ENCODE results near the gene POLE4.

POLE4 gene

DNA sequence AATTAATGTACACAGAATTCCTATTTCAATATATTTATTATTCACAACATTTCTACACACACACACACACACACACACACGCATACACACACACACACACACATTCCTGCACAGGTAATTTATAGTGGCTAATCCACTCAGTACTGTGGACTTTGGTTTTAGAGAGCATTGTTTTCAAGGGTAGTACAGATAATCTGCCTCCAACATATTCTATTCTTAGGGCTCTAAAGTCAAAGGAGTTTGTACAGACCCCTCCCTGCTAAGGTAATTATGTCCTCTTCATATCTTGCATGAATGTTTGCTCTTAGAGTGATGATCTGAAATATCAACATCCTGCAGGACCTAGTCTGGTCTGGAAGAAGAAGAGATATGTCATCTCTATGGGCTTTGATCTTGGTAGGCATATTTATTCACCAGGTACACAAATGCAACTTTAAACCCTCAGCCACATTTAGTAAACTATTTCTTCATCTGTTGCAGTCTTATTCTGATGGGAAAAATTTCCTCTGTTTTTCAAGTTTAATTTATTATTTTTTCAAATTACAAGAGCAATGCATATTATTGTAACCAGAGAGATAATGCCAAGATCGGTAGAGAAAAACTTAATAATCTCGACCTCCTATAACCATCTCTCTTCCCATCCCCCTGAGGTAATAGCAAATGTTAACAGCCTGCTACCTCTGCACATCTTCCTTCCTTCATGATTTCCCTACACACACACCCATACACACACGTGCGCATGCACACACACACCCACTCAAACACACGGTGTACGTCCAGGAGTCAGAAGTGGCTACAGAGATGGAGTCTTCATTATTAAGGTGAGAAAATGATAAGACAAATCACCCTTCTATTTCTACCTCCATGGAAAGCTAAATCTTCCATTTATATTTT, 18.3 kb upstream of the POLE4 start:
- DNase-seq (ENCODE audit: low read depth in 3 of 3, low spot score in 1 of 3): no peak

DNA sequence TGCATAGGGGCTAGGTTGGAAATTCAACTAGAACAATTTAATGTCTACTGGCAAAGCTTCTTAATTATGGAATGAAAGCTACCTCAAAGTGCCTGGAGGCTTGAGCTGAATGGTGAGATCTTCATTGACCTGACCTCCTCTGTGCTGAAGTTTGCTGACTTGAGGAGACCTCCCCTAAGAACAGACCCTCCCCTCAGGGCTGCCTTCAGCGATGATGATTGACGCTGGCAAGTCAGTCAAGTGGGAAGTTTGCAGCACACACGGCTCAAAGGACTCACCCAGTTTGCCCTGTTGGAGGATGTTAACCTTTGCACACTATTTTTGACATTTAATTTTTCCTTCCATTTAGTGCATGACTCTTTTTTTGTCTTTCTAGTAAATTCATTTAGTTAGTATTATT, 17.2 kb upstream of the POLE4 start:
- DNase-seq (ENCODE audit: low read depth in 3 of 3, low spot score in 1 of 3): no peak

DNA sequence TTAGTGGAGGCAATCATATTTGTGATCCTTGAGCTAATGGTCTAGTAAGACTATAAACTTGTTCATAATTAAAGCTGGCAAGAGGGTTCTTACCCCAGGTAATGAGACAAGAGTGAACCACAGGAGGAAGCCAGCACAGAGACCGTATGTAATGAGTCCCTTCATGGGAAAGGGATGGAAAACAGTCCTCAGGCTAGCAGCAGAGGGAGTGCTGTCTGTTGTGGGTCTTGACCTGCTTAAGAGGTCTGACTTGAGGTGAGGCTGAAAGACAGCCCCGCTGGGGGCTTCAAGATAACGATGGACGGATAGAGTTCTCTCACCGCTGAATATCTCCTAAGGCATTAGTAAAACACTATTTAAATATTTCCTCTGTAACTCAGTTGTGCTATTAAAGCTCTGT, 16.2 kb upstream of the POLE4 start:
- no peak for DNase-seq (ENCODE audit: low read depth in 3 of 3, low spot score in 1 of 3)

DNA sequence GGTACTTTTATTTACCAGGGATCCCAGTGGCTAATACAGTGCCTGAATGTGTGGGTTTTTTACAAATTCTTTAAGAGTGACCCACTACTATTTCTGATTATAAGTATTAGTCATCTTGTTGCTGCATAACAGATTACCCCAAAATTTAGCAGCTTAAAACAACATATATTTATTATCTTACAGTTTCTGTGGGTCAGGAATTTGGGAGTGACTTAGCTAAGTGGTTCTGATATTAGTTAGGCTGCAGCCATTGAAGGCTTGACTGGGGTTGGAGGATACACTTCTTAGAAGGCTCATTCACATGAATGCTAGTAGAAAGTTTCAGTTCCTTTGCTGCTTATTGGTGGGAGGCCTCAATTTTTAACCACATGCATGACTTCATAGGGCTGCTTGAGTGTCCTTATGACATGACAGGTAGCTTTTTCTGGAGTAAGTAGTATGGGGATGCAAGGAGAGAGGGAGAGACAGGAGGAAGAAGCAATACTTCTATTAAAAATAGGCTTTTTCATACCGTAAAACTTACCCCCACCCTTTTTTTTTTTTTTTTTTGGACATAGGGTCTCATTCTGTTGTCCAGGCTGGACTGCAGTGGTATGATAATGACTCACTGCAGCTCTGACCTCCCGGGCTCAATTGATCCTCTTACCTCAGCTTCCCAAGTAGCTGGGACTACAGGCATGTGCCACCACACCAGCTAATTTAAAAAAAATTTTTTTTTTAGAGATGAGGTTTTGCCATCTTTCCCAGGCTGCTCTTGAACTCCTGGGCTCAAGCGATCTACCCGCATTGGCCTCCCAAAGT, 13.3 kb upstream of the POLE4 start:
- no peak for DNase-seq (ENCODE audit: low read depth in 3 of 3, low spot score in 1 of 3)

DNA sequence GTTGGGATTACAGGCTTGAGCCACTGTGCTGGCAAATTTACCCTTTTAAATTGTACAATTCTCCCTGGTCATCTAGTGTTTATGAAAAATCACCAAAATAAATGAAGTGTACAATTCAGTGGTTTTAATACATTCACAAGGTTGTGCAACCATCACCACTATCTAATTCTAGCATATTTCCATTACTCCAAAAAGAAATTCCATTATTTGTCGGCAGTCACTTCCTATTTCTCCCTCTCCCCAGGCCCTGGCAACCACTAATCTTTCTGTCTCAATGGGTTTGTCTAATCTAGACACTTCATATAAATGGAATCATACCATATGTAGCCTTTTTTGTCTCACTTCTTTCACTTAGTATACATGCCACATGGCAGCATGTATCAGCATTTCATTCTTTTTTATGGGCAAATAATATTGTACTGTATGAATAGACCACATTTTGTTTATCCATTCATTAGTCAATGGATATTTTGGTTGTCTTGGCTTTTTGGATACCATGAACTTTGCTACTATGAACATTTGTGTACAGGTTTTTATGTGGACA, 12.6 kb upstream of the POLE4 start:
- DNase-seq (ENCODE audit: low read depth in 3 of 3, low spot score in 1 of 3): no peak

DNA sequence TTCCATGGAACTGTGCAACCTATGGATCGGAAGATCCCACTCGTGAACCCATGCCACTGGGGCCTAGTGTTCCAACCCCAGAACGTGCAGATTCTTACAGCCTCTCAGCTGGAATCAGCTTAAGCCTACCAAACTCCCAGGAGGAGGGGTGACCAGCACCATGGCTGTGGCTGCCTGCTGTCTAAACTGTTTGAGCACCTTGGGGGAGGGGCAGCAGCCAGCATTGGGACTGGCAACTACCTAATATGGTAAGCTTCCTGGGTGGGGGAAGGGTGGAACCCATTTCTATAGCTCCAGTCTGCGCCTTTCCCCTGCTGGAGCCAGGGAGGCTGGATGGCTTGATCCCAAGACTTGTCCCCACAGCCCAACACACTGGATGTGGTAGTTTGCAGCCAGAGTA, 10.7 kb upstream of the POLE4 start:
- no peak for DNase-seq (ENCODE audit: low read depth in 3 of 3, low spot score in 1 of 3)

DNA sequence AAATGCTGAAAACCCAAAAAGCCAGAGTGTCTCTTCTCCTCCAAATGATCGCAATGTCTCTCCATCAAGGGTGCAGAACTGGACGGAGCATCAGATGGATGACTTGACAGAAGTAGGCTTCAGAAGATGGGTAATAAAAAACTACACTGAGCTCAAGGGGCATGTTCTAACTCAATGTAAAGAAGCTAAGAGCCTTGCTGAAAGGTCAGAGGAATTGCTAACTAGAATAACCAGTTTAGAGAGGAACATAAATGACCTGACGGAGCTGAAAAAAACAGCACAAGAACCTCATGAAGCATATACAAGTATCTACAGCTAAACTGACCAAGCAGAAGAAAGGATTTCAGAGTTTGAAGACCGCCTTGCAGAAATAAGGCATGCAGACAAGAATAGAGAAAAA, 9.7 kb upstream of the POLE4 start:
- no peak for DNase-seq (ENCODE audit: low read depth in 3 of 3, low spot score in 1 of 3)

DNA sequence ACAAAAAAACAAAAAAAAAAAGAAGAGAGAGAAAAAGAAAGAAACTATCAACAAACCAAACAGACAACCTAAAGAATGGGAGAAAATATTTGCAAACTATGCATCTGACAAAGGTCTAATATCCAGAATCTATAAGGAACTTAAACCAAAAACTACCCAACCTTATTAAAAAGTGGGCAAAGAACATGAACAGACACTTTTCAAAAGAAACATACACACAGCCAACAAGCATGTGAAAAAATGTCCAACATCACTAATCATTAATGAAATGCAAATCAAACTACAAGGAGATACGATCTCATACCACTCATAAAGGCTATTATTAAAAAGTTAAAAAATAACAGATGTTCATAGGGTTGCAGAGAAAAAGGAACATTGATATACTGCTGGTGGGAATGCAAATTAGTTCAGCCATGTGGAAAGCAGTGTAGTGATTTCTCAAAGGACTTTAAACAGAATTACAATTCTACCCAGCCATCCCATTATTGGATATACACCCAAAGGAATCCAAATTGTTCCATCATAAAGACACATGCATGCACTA, 7.2 kb upstream of the POLE4 start:
- DNase-seq (ENCODE audit: low read depth in 3 of 3, low spot score in 1 of 3): no peak

DNA sequence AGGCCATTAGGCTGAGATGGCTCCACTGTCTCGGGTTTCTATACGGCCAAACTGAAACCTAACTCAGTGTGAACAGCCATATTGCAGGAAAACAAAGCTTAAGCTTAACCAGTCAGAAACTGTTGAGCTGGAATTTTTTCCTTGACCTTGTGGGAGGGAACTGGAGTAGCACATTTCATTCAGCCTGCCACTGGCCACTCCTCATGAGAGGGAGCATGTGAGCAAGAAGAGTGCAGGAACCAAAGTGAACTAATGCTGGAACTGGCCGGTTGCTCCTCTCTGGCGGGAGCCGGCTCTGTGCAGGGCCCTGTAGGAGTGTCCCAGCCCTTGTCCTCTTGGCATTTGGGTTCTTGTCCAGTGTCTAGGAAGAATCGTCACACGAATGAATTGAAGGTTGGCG, 5.9 kb upstream of the POLE4 start:
- no peak for DNase-seq (ENCODE audit: low read depth in 3 of 3, low spot score in 1 of 3)

DNA sequence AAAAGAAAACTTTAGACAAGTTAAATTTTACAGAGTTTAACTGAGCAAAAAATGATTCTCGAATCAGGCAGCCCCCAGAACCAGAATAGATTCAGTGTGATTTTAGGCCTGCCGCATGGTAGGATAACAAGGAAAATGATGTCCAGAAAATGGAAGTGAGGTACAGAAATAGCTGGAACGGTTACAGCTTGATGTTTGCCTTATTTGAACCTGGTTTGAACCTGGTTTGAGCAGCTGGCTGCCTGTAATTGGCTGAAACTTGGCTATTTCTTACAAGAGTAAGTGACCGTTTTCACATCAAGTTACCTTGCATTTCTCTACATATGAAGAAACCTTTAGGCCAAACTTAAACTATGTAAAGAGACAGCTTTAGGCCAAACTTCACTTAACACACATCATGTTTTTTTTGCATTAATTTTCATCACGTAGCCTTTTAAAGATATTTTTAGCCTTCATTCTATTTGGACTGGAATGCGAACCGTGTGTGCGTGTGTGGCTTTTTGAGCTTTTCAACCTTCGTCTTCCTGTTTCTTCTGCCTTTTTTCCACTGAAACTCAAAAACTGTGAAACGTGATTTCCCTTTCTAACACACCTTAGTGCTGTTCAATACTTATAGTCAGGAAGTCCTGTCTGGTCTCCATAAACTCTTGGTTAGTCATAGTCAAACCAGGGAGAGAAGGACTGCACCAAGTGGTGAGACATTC, 4.5 kb upstream of the POLE4 start:
- no peak for DNase-seq (ENCODE audit: low read depth in 3 of 3, low spot score in 1 of 3)

DNA sequence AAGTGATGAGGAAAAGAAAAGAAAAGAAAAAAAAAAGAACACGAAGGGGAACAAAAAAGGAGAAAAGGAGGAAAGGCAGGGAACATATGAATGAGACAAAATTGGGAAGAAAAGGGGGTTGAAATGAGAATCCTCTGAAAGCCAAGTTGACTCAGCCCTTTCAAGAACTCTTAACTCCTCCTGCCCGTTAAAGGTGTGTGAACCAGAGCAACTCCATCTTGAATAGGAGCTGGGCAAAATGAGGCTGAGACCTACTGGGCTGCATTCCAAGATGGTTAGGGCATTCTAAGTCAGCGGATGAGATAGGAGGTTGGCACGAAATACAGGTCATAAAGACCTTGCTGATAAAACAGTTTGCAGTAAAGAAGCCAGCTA, 4.0 kb upstream of the POLE4 start:
- DNase-seq (ENCODE audit: low read depth in 3 of 3, low spot score in 1 of 3): no peak

DNA sequence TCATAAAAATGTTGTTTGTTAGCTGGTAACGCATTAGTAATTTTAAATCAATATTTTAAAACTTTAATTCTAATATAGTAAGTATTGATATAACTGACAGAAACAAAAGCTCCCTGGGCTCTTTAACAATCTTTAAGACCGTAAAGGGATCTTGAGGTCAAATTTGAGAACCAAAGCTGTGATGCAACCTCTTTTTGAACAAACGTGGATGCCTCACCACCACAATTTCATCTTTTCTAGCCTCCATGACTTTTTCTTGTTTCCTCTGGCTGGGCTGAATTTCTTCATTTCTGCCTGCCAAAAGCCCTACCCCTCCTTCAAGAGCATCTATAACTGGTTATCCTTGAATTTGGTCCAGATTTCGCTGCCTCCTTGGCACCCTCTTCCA, 563 bp upstream of the POLE4 start:
- DNase-seq (ENCODE audit: low read depth in 3 of 3, low spot score in 1 of 3): no peak

DNA sequence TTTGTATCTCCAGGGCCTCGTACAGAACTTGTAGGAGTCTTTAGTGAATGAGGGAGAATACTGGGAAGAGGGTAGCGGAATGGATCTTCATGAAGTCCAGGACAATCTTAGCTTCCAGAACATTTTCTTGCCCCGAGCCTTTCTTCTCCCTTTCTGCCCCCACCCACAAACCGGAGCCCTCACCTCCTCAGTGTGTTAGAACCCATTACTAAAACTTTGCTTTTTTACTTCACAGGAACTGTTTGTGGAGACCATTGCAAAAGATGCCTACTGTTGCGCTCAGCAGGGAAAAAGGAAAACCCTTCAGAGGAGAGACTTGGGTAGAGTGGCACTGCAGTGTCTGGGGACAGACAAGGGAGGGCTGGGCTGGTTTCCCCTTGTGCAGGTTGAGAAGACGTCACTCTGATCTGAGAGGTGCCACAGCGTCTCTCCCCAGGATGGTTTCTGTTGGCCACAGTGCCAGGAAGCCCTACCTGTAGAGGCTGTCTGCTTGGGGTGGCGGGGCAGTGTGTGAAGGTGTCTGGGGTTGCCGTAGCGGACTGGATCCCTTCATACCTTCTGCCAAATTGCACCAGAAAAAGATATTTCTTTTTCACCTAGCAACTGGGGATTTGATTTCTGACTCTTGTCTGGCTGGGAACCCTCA, 786 bp downstream of the POLE4 start:
- no peak for DNase-seq (ENCODE audit: low read depth in 3 of 3, low spot score in 1 of 3)

DNA sequence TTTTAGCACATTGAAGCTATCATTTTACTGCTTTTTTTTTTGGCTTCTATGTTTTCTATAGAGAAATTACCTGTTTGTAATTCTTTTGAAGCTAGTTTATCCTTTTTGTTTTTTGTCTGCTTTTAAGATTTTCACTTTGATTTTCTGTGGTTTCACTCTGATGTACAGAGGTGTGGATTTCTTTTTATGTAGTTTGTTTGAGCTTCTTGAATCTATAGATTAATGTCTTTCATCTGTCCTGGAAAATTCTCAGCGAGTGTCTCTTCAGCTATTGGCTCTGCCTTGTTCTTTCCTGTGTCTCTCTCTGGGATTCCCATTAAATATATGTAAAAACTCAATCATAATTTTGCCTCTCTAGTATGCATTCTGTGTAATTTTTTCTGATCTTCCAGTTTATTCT, 8.4 kb downstream of the POLE4 start:
- DNase-seq (ENCODE audit: low read depth in 3 of 3, low spot score in 1 of 3): no peak

DNA sequence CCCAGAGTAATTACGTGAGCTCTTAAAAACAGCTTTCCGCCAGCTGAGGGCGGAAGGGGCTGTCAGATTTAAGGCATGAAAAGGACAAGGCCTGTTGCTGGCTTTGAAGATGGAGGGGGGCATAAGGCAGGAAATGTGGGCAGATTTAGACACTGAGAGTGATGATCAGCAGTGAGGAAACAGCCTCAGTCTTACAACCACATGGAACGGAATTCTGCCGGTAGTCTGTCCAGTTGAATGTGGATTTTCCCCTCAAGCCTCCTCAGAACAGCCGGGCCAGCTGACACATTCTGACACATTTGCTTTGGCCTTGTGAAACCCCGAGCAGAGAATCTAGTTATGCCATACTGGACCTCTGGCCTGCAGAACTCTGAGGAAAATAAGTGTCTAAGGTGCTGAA, 16.6 kb downstream of the POLE4 start:
- no peak for DNase-seq (ENCODE audit: low read depth in 3 of 3, low spot score in 1 of 3)

DNA sequence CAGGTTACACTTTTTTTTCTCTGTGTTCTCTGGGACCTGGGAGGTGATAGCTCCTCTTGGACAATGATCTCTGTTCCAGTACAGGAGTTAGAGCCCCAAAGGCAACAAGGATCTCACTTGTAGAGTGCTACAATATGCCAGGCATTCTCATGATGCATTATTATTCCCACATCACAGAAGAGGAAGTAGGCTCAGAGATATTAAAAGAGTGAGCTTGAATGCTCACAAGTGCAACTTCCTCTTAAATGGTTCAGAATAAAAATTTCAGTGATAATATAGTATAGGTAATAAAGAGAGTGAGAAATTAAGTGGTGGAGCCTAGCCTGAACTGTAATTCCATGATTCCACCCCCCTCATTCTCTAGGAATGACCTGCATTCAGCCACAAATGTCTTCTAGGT, 21.4 kb downstream of the POLE4 start:
- no peak for DNase-seq (ENCODE audit: low read depth in 3 of 3, low spot score in 1 of 3)

DNA sequence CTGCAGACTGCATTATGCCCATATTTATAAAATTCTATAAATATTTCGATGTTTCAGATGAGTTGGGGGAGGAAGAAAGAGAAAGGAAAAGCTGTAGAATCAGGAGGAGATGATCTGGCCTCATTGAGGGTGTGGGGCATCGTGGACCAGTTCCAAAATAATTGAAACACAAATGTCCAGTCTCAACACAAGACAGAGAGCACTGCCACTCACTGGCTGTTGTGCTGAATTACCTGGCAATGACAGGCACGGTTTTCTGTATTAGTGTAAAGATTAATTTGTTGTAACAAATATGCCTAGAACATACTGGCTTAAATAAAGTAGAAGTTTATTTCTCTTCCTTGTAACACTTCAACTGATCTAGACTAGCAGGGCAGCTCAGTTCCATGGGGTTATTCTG, 24.1 kb downstream of the POLE4 start:
- no peak for DNase-seq (ENCODE audit: low read depth in 3 of 3, low spot score in 1 of 3)

DNA sequence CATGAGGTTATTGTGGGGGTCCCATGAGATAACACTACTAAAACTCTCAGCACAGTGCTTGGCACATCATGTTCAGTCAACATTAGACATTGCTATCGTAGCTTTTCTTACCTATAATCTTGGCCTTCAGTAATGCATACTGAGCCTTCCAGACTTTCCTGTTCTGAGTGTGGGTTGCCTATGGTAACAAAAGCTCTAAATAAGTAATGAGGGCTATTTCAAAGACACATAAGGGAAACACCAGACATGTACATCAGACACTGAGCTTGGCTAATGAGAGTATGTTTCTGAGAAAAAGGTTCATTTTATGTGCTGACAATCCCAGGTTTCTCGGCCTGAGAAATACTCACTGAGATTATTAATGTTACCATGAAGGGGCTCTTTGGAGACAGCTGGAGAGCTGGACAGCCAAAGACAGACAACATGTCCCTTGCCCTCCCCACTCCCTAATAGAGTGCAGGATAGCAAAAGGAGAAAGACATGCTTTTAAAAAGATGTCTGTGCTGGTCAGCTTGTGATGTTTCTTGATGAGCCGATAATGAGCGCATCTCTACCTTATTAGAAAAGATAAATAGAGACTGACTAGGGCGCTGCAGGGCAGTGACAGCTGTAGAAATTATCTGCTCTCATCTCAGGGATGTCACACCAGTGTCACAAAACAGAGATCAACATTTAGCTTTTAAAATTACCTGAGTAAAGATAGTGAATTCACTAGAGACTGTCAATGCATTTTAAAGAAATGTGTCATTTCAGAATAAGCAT, 25.4 kb downstream of the POLE4 start:
- no peak for DNase-seq (ENCODE audit: low read depth in 3 of 3, low spot score in 1 of 3)

DNA sequence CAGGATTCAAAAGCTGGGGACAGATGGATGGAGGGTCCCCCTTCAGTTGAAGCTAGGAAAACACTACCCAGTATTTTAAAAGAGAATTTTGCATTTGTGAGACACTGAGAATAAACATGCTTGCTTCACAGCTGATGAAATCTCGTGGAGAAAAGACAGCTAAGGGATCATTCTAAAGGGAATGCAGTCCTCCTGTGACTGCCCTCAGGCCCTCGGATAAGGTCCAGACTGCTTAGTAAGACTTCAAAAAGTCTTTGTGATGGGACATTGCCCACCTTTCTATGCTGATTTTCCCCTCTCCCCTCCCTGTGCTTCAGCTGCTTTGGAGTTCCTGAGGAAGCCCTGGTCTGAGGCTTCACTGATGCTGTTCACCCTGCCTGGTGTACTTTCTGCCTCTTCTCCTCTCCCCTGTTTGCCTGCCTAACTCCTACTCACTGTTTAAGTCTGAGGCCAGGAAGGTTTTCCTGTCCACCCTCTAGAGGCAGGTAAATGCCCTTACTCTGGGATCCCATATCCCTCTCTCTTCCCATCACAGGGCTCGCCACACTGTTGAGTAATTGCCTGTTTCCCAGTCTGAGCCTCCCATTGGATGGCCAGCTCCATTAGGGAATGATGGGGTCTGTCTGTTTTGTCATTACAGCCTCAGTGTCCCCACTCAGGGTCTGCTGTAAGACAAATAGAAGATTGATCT, 26.6 kb downstream of the POLE4 start:
- no peak for DNase-seq (ENCODE audit: low read depth in 3 of 3, low spot score in 1 of 3)
